ENCODE measurements around the gene WNT3A.

DNA sequence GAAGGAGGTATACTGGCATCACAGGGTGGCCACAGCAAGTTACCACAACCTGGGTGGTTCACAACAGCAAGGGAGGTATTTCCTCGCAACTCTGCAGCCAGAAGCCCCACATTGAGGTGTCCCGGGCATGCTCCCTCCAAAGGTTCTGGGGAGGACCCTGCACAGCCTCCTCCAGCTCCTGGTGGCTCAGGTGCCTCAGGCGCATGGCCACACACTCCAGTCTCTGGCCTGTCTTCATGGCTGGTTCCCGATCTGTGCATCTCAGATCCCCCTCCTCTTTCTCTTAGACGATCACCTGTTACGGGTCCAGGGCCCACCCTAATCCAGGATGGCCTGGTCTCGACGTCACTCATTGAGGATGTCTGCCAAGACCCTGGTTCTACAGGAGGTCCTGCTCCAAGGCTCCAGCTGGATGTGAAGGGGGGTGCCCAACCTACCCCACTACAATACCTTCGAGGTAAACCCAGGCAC lies 69.0 kb downstream of the WNT3A start:
- TF ChIP-seq, protein P1, sequence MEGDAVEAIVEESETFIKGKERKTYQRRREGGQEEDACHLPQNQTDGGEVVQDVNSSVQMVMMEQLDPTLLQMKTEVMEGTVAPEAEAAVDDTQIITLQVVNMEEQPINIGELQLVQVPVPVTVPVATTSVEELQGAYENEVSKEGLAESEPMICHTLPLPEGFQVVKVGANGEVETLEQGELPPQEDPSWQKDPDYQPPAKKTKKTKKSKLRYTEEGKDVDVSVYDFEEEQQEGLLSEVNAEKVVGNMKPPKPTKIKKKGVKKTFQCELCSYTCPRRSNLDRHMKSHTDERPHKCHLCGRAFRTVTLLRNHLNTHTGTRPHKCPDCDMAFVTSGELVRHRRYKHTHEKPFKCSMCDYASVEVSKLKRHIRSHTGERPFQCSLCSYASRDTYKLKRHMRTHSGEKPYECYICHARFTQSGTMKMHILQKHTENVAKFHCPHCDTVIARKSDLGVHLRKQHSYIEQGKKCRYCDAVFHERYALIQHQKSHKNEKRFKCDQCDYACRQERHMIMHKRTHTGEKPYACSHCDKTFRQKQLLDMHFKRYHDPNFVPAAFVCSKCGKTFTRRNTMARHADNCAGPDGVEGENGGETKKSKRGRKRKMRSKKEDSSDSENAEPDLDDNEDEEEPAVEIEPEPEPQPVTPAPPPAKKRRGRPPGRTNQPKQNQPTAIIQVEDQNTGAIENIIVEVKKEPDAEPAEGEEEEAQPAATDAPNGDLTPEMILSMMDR (conservative IDR thresholded peaks at IDR 0.05; ENCODE audit: low read depth, low read length), result no peak
- TF ChIP-seq EZH2 (IDR thresholded peaks at IDR 0.05; ENCODE audit: low read length, unreplicated experiment) (no peak), EZH2phosphoT487 (IDR thresholded peaks at IDR 0.05; ENCODE audit: borderline replicate concordance, low read length) (no peak)

All from PC-3 (cell line).